Adrenal gland (tissue), 5 donors: ENCODE measurements around the gene TFDP2.

Experiments used
- POLR2A ChIP-seq, 2 donors: fragments of 450-650 bp; IDR thresholded peaks; one replicate each; pipeline ENCODE4 v1.6.1; 2017; ENCODE audit warnings: antibody characterized with exemption in 2 of 2, mild to moderate bottlenecking in 2 of 2, moderate library complexity in 1 of 2
- TF ChIP-seq, protein P1 (sequence below), 6 experiments: fragments of 450-650 bp in 4 of 6; fragments of 200-600 bp in 2 of 6; sonication (generic) in 1 of 6; IDR thresholded peaks; 1 replicate in 5 of 6; 2 replicates in 1 of 6; pipeline versions ENCODE4 v1.5.1 to v1.8.0; 2016 to 2021; ENCODE audit warnings: antibody characterized with exemption in 6 of 6, mild to moderate bottlenecking in 2 of 6, moderate library complexity in 1 of 6
- donor health status: DM: no; HTN: no; CAD: no.

GRCh38 chr3:142004025-142004424, 145.3 kb downstream of the TFDP2 start:
- TF ChIP-seq, protein P1, sequence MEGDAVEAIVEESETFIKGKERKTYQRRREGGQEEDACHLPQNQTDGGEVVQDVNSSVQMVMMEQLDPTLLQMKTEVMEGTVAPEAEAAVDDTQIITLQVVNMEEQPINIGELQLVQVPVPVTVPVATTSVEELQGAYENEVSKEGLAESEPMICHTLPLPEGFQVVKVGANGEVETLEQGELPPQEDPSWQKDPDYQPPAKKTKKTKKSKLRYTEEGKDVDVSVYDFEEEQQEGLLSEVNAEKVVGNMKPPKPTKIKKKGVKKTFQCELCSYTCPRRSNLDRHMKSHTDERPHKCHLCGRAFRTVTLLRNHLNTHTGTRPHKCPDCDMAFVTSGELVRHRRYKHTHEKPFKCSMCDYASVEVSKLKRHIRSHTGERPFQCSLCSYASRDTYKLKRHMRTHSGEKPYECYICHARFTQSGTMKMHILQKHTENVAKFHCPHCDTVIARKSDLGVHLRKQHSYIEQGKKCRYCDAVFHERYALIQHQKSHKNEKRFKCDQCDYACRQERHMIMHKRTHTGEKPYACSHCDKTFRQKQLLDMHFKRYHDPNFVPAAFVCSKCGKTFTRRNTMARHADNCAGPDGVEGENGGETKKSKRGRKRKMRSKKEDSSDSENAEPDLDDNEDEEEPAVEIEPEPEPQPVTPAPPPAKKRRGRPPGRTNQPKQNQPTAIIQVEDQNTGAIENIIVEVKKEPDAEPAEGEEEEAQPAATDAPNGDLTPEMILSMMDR (IDR thresholded peaks at IDR 0.05), result no peak
- no peak for TF ChIP-seq POLR2A (IDR thresholded peaks at IDR 0.05)
